Prostate gland (tissue), 2 donors: ENCODE data around the gene MCM10. TPM values are rescaled to one million over a fixed set of nuclear protein-coding genes. Genes with fewer than 3 reads are reported as not detected.

Experiments
- DNase-seq: peaks from one replicate; pipeline ENCODE4 v3.0.0-alpha.2; 2019; ENCODE audit warnings: low spot score
- H3K27ac ChIP-seq, 2 donors: fragments of 200-600 bp; sonication (generic); 2 replicates each; pipeline ENCODE4 v1.5.1; 2017 to 2019
- H3K27me3 ChIP-seq: fragments of 200-600 bp; sonication (generic); replicated peaks from 2 replicates; pipeline ENCODE4 v1.5.1; 2019; ENCODE audit not compliant: insufficient read depth
- H3K36me3 ChIP-seq, 2 donors: fragments of 200-600 bp; sonication (generic); 1 replicate in 1 of 2; 2 replicates in 1 of 2; pipeline versions ENCODE4 v1.5.1 to v1.8.1; 2017 to 2019
- H3K4me1 ChIP-seq: fragments of 200-600 bp; sonication (generic); replicated peaks from 2 replicates; pipeline ENCODE4 v1.5.1; 2019
- H3K4me3 ChIP-seq, 2 donors: fragments of 200-600 bp; sonication (generic); 2 replicates each; pipeline ENCODE4 v1.5.1; 2017 to 2019
- H3K9me3 ChIP-seq: fragments of 200-600 bp; sonication (generic); 2 replicates; pipeline ENCODE4 v1.5.1; 2017
- CTCF ChIP-seq, 4 experiments: fragments of 200-600 bp in 2 of 4; fragments of 450-650 bp in 2 of 4; sonication (generic) in 2 of 4; IDR thresholded peaks; 1 replicate in 3 of 4; 2 replicates in 1 of 4; pipeline ENCODE4 v1.5.1; 2016 to 2019; ENCODE audit warnings: antibody characterized with exemption in 4 of 4, mild to moderate bottlenecking in 2 of 4, moderate library complexity in 2 of 4
- POLR2A ChIP-seq: fragments of 450-650 bp; IDR thresholded peaks from one replicate; pipeline ENCODE4 v1.6.1; 2016; ENCODE audit warnings: antibody characterized with exemption, mild to moderate bottlenecking
- POLR2AphosphoS5 ChIP-seq: sonication (generic); formaldehyde crosslinking; IDR thresholded peaks from one replicate; pipeline ENCODE4 v1.6.1; 2017; ENCODE audit warnings: antibody characterized with exemption
- WGBS: methylation state at CpG from one replicate; pipeline ENCODE4 v1.1.5; 2018; 5-methylcytosine and 5-hydroxymethylcytosine counted together
- intact Hi-C: fragments of 100-400 bp; cut with DNase I; formaldehyde crosslinking; loops from one replicate; pipeline ENCODE4 v1.14.2; 2022
- total RNA-seq, 2 donors: library from RNA; depleted of rRNA; stranded (reverse); fragments of >200 nt; gene quantifications; one replicate each; pipeline ENCODE4 v1.1.0, GENCODE V29; 2016

The MCM10 gene
- total RNA-seq, 2 donors from 2014 or later, result 0.55 to 1.6 TPM

GRCh38 chr10:13139676-13140075, 21.7 kb upstream of the MCM10 start:
- intact Hi-C loops, result no loop called here
- Histone ChIP-seq H3K4me3 (no peak overlapping the region), H3K27ac (no peak overlapping the region), H3K36me3 (no peaks in the 10 kb centered on the region), H3K9me3 (no peaks in the 10 kb centered on the region), H3K27me3 (no peaks in the 10 kb centered on the region), H3K4me1 (no peaks in the 10 kb centered on the region)
- WGBS, result 88% methylated on average over 2 of the region's 2 CpGs
- no peak for DNase-seq
- TF ChIP-seq POLR2AphosphoS5 (no peak), CTCF (IDR thresholded peaks at IDR 0.05) (no peak), POLR2A (no peak)

- Histone ChIP-seq H3K27ac (no peak overlapping the region), H3K9me3 (no peaks in the 10 kb centered on the region), H3K27me3 (no peaks in the 10 kb centered on the region), H3K4me1 (no peaks in the 10 kb centered on the region), H3K4me3 (no peak overlapping the region), H3K36me3 (no peaks in the 10 kb centered on the region)
- WGBS, result 91% methylated on average over 4 of the region's 4 CpGs
- DNase-seq, result no peak
- intact Hi-C loops, result no loop called here
- TF ChIP-seq POLR2AphosphoS5 (no peak), CTCF (IDR thresholded peaks at IDR 0.05) (no peak), POLR2A (no peak)
Measured at GRCh38 chr10:13140627-13141190, 20.6 kb upstream of the MCM10 start.

GRCh38 chr10:13143766-13144165, 17.6 kb upstream of the MCM10 start:
- Histone ChIP-seq H3K27ac (no peak overlapping the region), H3K9me3 (no peaks in the 10 kb centered on the region), H3K4me1 (no peaks in the 10 kb centered on the region), H3K4me3 (no peak overlapping the region), H3K27me3 (no peaks in the 10 kb centered on the region), H3K36me3 (no peaks in the 10 kb centered on the region)
- intact Hi-C loops, result no loop called here
- no peak for DNase-seq
- TF ChIP-seq POLR2A, result no peak
- TF ChIP-seq CTCF (IDR thresholded peaks at IDR 0.05), result no peak
- TF ChIP-seq POLR2AphosphoS5, result no peak
- 93% methylated on average over 1 of the region's 1 CpG for WGBS

- no peak for DNase-seq
Measured at GRCh38 chr10:13144814-13145213, 16.5 kb upstream of the MCM10 start.

More at GRCh38 chr10:13144814-13145213, 16.5 kb upstream of the MCM10 start:
- Histone ChIP-seq H3K4me1 (no peaks in the 10 kb centered on the region), H3K27ac (no peak overlapping the region), H3K9me3 (no peaks in the 10 kb centered on the region), H3K36me3 (no peaks in the 10 kb centered on the region), H3K27me3 (no peaks in the 10 kb centered on the region), H3K4me3 (no peak overlapping the region)
- intact Hi-C loops, result no loop called here
- TF ChIP-seq POLR2A (no peak), POLR2AphosphoS5 (no peak), CTCF (IDR thresholded peaks at IDR 0.05) (no peak)
- 95% methylated on average over 3 of the region's 3 CpGs for WGBS
